Vagina (tissue), 2 donors: ENCODE results near the gene SDC3.
A peak's percentile ranks its signal among the peaks of the same experiment; 100 is the strongest.

Experiments used
- CTCF ChIP-seq, 3 experiments: fragments of 450-650 bp in 2 of 3; fragments of 200-600 bp in 1 of 3; sonication (generic) in 1 of 3; IDR thresholded peaks; one replicate each; pipeline ENCODE4 v1.5.1; 2017 to 2019; ENCODE audit warnings: antibody characterized with exemption in 3 of 3, mild to moderate bottlenecking in 2 of 3, moderate library complexity in 2 of 3
- POLR2AphosphoS5 ChIP-seq, 2 donors: sonication (generic); formaldehyde crosslinking; IDR thresholded peaks; one replicate each; pipeline ENCODE4 v1.9.0; 2017; ENCODE audit warnings: antibody characterized with exemption in 2 of 2, mild to moderate bottlenecking in 2 of 2, low read depth in 1 of 2; ENCODE audit not compliant: insufficient read depth in 1 of 2

- peak in 1 of 2 donors; percentile 43 for TF ChIP-seq POLR2AphosphoS5 (IDR thresholded peaks at IDR 0.05; ENCODE audit: insufficient read depth in 1 of 2, low read depth in 1 of 2)
- no peak for TF ChIP-seq CTCF (IDR thresholded peaks at IDR 0.05)
Measured at GRCh38 chr1:30901798-30902581, 6.6 kb downstream of the SDC3 start.
